Liver (tissue), 9 donors: ENCODE results near the gene ZNF311. TPM values are rescaled to one million over a fixed set of nuclear protein-coding genes. Genes with fewer than 3 reads are reported as not detected.

Experiments used
- DNase-seq: peaks from one replicate; pipeline ENCODE4 v3.0.0-alpha.2; 2017; ENCODE audit warnings: low spot score
- H3K27ac ChIP-seq, 2 donors: one replicate each; pipeline ENCODE4 v1.7.0; 2013; ENCODE audit warnings: inconsistent platforms in 2 of 2, low read length in 2 of 2, control low read depth in 1 of 2, low read depth in 1 of 2, mild to moderate bottlenecking in 1 of 2
- H3K27me3 ChIP-seq, 4 donors: one replicate each; pipeline versions ENCODE4 v1.6.1 to v1.7.0; 2013; ENCODE audit warnings: low read length in 3 of 4, inconsistent platforms in 1 of 4, mild to moderate bottlenecking in 1 of 4, moderate library complexity in 1 of 4; ENCODE audit not compliant: control insufficient read depth in 4 of 4, insufficient read depth in 4 of 4
- H3K36me3 ChIP-seq, 4 donors: one replicate each; pipeline versions ENCODE4 v1.6.1 to v1.7.0; 2013; ENCODE audit warnings: low read length in 3 of 4, mild to moderate bottlenecking in 3 of 4, low read depth in 1 of 4, moderate library complexity in 1 of 4; ENCODE audit not compliant: control insufficient read depth in 4 of 4, insufficient read depth in 3 of 4
- H3K4me1 ChIP-seq, 4 donors: one replicate each; pipeline versions ENCODE4 v1.6.1 to v1.7.0; 2013; ENCODE audit warnings: low read length in 3 of 4, mild to moderate bottlenecking in 3 of 4, moderate library complexity in 1 of 4; ENCODE audit not compliant: control insufficient read depth in 4 of 4, insufficient read depth in 4 of 4
- H3K4me3 ChIP-seq, 3 donors: one replicate each; pipeline versions ENCODE4 v1.6.1 to v1.7.0; 2013; ENCODE audit warnings: low read length in 3 of 3, control low read depth in 1 of 3, low read depth in 1 of 3, mild to moderate bottlenecking in 1 of 3
- H3K9ac ChIP-seq, 2 donors: one replicate each; pipeline ENCODE4 v1.7.0; 2013; ENCODE audit warnings: low read length in 2 of 2, mild to moderate bottlenecking in 2 of 2, moderate library complexity in 2 of 2, control low read depth in 1 of 2, low read depth in 1 of 2
- H3K9me3 ChIP-seq, 4 donors: one replicate each; pipeline versions ENCODE4 v1.6.1 to v1.7.0; 2013; ENCODE audit warnings: low read length in 3 of 4; ENCODE audit not compliant: control insufficient read depth in 4 of 4
- EGR1 ChIP-seq, 2 donors: IDR thresholded peaks; 2 replicates each; pipeline ENCODE4 v1.6.1; 2016 to 2018; ENCODE audit warnings: antibody characterized with exemption in 2 of 2, low read depth in 2 of 2
- FOXA2 ChIP-seq: IDR thresholded peaks from 2 replicates; pipeline ENCODE4 v1.6.1; 2016; ENCODE audit warnings: antibody characterized with exemption
- JUND ChIP-seq, 2 donors: IDR thresholded peaks; 2 replicates each; pipeline ENCODE4 v1.6.1; 2016; ENCODE audit warnings: antibody characterized with exemption in 2 of 2
- NR2F2 ChIP-seq: IDR thresholded peaks from 2 replicates; pipeline ENCODE4 v1.6.1; 2016; ENCODE audit warnings: antibody characterized with exemption
- RAD21 ChIP-seq, 2 donors: IDR thresholded peaks; 2 replicates each; pipeline ENCODE4 v1.6.1; 2016; ENCODE audit warnings: antibody characterized with exemption in 2 of 2, mild to moderate bottlenecking in 2 of 2
- RXRA ChIP-seq, 2 donors: IDR thresholded peaks; 2 replicates each; pipeline ENCODE4 v1.6.1; 2017 to 2018; ENCODE audit warnings: antibody characterized with exemption in 2 of 2, mild to moderate bottlenecking in 1 of 2
- SP1 ChIP-seq: IDR thresholded peaks from 2 replicates; pipeline ENCODE4 v1.6.1; 2018; ENCODE audit warnings: antibody characterized with exemption, mild to moderate bottlenecking
- TAF1 ChIP-seq: conservative IDR thresholded peaks from 2 replicates; pipeline ENCODE4 v1.6.1; 2016; ENCODE audit warnings: antibody characterized with exemption, mild to moderate bottlenecking
- YY1 ChIP-seq: IDR thresholded peaks from 2 replicates; pipeline ENCODE4 v1.6.1; 2016; ENCODE audit warnings: antibody characterized with exemption, mild to moderate bottlenecking
- ZBTB33 ChIP-seq: IDR thresholded peaks from 2 replicates; pipeline ENCODE4 v1.6.1; 2016; ENCODE audit warnings: antibody characterized with exemption
- WGBS: extraction: QIAGEN DNeasy Blood & Tissue Kit; methylation state at CpG from one replicate; pipeline ENCODE4 v1.1.7; 2013; 5-methylcytosine and 5-hydroxymethylcytosine counted together
- polyA plus RNA-seq, 2 donors: library from polyadenylated mRNA; stranded (reverse) in 1 of 2; unstranded in 1 of 2; fragments of 200-250 nt in 1 of 2; fragments of >200 nt in 1 of 2; fragmentation: Nextera tagmentation in 1 of 2; extraction: Ambion mirVana in 1 of 2; gene quantifications; one replicate each; pipeline versions ENCODE4 v1.2.1 to v1.2.3, GENCODE V29; 2013 to 2015
- total RNA-seq, 2 donors: library from RNA; depleted of rRNA; stranded (reverse); fragments of >200 nt; gene quantifications; one replicate each; pipeline ENCODE4 v1.2.3, GENCODE V29; 2014
- TF ChIP-seq, protein P1 (sequence below): IDR thresholded peaks from 2 replicates; pipeline ENCODE4 v1.6.1; 2016; ENCODE audit warnings: antibody characterized with exemption
- TF ChIP-seq, protein P2 (sequence below): fragments of 150-350 bp; IDR thresholded peaks from 2 replicates; pipeline ENCODE4 v1.5.1; 2017; ENCODE audit warnings: improper control_type of control experiment, low read depth, low read length; ENCODE audit not compliant: missing input control
- TF ChIP-seq, protein P3 (sequence below): IDR thresholded peaks from 2 replicates; pipeline ENCODE4 v1.6.1; 2016; ENCODE audit warnings: antibody characterized with exemption, mild to moderate bottlenecking
- donor health status: healthy.
- donor health status: healthy.
- donor health status: healthy.
- donor health status: healthy.
- donor health status: healthy.

The ZNF311 gene
- total and polyA plus RNA-seq, 4 donors = 0.19 to 1.1 (median 0.36) TPM

DNA sequence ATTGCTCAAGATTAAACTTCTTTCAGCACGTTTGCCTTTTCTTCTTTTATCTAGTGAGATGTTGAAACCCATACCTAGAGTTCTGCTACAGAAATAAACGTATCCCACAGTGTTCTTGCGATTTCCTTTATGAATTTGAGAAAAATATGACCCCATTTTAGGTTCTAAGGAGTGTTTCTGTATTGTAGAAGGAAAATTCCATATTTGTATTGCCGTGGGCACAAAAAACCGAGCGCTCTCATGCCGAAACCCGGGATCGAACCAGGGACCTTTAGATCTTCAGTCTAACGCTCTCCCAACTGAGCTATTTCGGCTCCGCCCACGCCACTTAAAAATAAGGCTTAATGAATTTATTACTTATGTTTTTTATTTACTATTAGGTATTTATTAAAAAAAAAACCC lies 23.7 kb downstream of the ZNF311 start:
- H3K4me1 ChIP-seq = peaks cover 2 to 29% (median 10%) of the 10 kb centered on the region in 4 donors

GRCh38 chr6:28980852-28981430 lies 24.2 kb downstream of the ZNF311 start:
- H3K36me3 ChIP-seq = peaks cover 0 to 1% (median 0%) of the 10 kb centered on the region in 4 donors
- H3K4me3 ChIP-seq = peak overlapping the region; percentile 51 to 63 (median 60)
- DNase-seq = peak; percentile 65
- H3K27me3 ChIP-seq = no peaks in the 10 kb centered on the region
- no peaks in the 10 kb centered on the region for H3K9me3 ChIP-seq
- peak overlapping the region; percentile 19 to 36 for H3K9ac ChIP-seq
- H3K27ac ChIP-seq = peak overlapping the region; percentile 17 to 31
- H3K4me1 ChIP-seq = peaks cover 2 to 27% (median 10%) of the 10 kb centered on the region in 4 donors
- WGBS = 2% methylated on average over 16 of the region's 16 CpGs
- peak; percentile 52 for TF ChIP-seq SP1
- TF ChIP-seq TAF1 = no peak
- TF ChIP-seq, protein P1, sequence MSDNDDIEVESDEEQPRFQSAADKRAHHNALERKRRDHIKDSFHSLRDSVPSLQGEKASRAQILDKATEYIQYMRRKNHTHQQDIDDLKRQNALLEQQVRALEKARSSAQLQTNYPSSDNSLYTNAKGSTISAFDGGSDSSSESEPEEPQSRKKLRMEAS = no peak
- TF ChIP-seq RXRA (IDR thresholded peaks at IDR 0.05) = peak in 1 of 2 donors; percentile 28
- TF ChIP-seq, protein P2, sequence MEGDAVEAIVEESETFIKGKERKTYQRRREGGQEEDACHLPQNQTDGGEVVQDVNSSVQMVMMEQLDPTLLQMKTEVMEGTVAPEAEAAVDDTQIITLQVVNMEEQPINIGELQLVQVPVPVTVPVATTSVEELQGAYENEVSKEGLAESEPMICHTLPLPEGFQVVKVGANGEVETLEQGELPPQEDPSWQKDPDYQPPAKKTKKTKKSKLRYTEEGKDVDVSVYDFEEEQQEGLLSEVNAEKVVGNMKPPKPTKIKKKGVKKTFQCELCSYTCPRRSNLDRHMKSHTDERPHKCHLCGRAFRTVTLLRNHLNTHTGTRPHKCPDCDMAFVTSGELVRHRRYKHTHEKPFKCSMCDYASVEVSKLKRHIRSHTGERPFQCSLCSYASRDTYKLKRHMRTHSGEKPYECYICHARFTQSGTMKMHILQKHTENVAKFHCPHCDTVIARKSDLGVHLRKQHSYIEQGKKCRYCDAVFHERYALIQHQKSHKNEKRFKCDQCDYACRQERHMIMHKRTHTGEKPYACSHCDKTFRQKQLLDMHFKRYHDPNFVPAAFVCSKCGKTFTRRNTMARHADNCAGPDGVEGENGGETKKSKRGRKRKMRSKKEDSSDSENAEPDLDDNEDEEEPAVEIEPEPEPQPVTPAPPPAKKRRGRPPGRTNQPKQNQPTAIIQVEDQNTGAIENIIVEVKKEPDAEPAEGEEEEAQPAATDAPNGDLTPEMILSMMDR = peak; percentile 39
- peak; percentile 28 to 35 for TF ChIP-seq RAD21 (IDR thresholded peaks at IDR 0.05)
- TF ChIP-seq NR2F2 = peak; percentile 97

More for the DNA sequence above, 23.7 kb downstream of the ZNF311 start:
- Histone ChIP-seq H3K9me3 (no peaks in the 10 kb centered on the region), H3K9ac (peak overlapping the region; percentile 19 to 91), H3K27me3 (no peaks in the 10 kb centered on the region), H3K4me3 (peak overlapping the region; percentile 60 to 98 (median 84)), H3K36me3 (peaks cover 0 to 1% (median 0%) of the 10 kb centered on the region in 4 donors), H3K27ac (peak overlapping the region; percentile 84 to 88)
- peak; percentile 90 for DNase-seq
- WGBS = under 1% methylated on average over 13 of the region's 13 CpGs
- TF ChIP-seq, protein P2 = no peak
- TF ChIP-seq FOXA2 (no peak), JUND (IDR thresholded peaks at IDR 0.05) (no peak), ZBTB33 (no peak), NR2F2 (no peak), YY1 (peak; percentile 2), EGR1 (IDR thresholded peaks at IDR 0.05; ENCODE audit: low read depth in 2 of 2) (peak; percentile 87 to 97)
- TF ChIP-seq, protein P3, sequence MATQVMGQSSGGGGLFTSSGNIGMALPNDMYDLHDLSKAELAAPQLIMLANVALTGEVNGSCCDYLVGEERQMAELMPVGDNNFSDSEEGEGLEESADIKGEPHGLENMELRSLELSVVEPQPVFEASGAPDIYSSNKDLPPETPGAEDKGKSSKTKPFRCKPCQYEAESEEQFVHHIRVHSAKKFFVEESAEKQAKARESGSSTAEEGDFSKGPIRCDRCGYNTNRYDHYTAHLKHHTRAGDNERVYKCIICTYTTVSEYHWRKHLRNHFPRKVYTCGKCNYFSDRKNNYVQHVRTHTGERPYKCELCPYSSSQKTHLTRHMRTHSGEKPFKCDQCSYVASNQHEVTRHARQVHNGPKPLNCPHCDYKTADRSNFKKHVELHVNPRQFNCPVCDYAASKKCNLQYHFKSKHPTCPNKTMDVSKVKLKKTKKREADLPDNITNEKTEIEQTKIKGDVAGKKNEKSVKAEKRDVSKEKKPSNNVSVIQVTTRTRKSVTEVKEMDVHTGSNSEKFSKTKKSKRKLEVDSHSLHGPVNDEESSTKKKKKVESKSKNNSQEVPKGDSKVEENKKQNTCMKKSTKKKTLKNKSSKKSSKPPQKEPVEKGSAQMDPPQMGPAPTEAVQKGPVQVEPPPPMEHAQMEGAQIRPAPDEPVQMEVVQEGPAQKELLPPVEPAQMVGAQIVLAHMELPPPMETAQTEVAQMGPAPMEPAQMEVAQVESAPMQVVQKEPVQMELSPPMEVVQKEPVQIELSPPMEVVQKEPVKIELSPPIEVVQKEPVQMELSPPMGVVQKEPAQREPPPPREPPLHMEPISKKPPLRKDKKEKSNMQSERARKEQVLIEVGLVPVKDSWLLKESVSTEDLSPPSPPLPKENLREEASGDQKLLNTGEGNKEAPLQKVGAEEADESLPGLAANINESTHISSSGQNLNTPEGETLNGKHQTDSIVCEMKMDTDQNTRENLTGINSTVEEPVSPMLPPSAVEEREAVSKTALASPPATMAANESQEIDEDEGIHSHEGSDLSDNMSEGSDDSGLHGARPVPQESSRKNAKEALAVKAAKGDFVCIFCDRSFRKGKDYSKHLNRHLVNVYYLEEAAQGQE = no peak
